GM21786 (cell line): ENCODE measurements around the gene LDLRAD4.

Source experiments
- ATAC-seq: cut with Tn5 transposase; IDR thresholded peaks from one replicate; pipeline ENCODE4 v1.9.1; 2021; ENCODE audit not compliant: unreplicated experiment

The LDLRAD4 gene

DNA sequence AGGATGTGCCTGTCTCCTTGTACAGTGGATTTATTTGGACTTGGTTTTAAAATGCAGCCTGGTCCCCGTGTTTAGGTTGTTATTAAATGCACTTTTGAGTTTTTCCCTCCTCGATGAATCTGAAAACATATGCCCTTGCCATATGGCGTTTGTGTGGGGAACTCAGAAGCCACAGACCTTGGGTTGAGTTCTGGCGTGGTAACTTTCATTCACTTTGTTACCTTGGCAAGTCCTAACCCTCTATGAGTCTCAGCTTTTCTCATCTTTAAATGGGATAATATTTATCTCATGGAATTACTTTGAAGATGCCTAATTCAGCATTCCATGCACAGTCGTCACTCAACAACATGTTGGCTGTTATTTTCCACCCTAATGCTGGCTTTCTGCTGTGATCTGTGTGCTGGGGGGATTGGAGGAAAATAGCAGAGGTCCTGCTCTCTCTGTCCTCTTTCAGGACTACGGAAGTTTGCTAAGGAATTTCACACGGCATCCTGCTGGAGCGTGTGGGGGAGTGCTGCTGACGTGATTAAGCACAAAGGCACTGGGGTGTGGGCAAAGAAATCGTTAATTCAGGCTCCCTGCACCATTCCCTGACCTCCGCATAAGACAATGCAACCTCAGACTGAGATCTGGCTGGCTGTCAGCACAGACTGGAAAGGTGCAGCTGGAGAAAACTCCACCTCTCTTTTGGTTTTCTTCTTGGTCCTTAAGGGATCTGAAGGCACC is 61.7 kb downstream of the LDLRAD4 start:
- ATAC-seq: no peak

DNA sequence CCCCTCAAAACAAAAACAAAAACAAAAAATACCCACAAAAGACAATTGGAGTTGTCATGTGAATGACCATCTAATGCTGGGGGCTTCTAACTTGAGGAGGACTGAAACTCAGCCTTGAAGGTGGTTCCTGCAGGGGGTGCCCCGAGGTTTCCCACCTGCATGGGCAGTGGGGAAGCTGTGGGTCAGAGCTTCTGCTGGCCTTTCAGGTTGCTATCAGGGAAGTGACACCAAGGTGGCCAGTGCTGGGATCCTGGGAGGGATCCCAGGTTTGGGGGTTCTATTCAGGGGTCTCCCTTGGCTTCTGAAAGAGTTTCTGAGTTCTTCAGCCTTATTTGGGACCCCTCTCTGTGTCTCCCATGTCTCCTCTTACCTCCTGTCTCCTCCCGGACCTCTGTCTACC is 62.8 kb downstream of the LDLRAD4 start:
- no peak for ATAC-seq

DNA sequence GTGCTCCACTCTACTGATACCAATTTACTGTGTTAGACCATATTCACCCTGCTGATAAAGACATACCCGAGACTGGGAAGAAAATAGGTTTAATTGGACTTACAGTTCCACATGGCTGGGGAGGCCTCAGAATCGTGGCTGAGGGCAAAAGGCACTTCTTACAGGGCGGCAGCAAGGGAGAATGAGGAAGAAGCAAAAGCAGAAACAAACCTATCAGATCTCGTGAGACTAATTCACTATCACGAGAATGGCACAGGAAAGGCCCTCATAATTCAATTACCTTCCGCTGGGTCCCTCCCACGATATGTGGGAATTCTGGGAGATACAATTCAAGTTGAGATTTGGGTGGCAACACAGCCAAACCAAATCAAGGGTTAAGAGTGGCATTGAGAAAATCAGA is 65.2 kb downstream of the LDLRAD4 start:
- ATAC-seq: no peak

DNA sequence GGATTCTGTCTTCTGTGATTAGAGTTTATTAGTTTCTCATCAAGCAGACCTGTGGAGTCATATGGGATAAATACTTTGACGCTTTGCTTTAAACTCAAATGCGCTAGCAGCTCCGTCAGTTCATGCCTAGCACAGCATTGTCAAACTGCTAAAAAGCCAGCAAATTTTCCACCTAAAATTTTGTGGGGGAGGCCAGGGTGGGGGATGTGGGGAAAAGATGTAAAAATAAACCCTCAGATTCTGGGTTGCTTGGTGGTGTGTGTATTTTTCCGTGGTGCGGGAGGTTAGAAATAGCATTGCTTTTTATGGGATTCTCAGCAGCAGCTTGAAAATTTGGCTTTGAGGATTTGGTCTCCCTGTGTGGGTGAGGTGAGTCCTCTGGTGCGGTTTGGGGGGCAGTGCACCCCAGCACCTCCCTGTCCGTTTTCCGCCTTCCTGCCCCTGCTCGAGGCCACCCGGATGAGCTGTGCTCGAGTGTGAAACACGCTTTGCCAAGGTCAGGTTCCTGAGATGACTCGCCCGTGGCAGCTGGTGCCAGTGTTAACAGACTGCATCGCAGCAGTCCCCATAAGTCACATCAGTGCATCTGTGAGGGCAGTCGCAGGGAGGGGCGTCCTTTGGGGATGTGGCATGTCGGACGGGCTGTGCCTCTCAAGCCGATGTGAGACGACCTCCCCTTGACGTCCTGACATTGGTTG is 65.9 kb downstream of the LDLRAD4 start:
- ATAC-seq: no peak

DNA sequence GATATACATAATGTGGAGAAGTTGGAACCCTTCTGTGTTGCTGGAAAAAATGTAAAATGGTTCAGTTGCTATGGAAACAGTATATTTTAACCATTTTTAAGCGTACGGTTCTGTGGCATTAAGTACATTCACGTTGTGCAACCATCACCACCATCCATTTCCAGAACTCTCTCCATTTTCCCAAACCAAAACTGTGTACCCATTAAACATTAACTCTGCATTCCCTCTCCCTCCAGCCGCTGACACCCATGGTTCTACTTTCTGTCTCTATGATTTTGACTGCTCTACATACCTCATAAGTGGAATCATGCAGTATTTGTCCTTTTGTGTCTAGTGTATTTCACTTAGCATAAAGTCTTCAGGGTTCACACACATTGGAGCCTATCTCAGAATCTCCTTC is 67.3 kb downstream of the LDLRAD4 start:
- no peak for ATAC-seq

DNA sequence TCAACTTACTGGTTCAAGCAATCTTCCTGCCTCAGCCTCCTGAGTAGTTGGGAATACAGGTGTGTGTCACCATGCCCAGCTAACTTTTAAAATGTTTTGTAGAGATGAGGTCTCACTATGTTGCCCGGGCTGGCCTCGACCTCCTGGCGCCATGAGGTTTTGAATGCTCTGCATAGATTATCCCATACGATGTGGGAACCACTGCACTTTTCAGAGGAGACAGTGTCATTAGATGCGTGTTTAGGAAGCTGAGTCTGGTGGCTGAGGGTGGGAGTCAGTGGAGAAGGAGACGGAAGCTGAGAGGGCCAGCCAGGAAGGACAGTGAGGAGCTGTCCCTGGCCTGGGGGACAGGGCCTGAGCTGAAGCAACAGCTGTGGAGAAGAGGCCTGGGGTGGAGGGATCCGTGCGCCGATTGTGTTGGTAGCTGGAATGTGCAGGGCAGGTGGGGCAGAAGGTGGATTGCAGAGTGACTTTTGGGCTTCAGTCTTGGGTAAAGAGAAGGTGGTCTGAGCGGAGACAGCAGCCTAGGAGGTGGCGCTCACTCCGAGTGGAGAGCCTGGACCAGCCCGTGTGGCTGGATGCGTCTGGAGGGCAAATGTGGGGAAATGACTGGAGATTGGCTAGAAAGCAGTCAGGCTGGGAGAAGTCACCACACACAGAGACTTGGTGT is 68.0 kb downstream of the LDLRAD4 start:
- ATAC-seq: no peak

DNA sequence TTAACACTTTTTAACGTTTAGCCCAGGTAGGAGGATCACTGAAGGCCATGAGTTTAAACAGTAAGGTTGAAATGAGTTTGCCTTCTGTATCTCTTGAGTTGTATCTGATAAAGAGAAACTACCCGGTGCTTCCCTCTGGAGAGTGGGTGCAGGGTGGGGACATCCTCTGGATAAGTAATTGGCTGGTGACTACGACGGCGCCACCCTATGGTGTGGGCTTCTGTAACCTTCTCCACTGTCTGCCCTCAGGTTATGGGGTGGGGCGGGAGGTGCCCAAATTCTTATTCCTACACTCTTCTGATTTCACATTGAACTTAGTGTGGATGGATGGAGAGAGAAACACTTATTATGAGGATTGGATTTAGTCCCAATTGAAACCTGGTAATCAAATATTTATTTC is 68.8 kb downstream of the LDLRAD4 start:
- no peak for ATAC-seq

DNA sequence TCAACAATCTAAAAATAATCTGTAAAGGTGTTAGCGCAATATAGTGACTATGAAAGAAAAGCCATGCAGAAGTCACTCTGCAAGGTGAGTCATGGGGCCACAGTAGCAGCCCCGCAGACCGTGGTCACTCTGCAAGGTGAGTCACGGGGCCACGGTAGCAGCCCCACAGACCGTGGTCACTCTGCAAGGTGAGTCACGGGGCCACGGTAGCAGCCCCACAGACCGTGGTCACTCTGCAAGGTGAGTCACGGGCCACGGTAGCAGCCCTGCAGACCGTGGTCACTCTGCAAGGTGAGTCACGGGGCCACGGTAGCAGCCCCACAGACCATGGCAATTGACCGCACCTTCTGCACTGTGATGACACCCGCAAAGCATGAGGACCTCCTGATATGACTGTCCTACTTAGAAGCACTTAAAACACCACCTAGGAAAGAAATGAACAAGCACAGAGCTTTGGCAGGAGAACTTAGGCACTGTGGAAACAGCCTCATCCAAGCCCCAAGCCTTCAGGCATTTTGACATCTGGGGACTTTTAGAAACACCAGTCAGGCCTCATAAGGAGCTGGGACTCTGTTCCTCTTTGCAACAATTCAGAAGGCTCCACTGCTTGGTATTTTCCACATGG is 70.1 kb downstream of the LDLRAD4 start:
- ATAC-seq: no peak

DNA sequence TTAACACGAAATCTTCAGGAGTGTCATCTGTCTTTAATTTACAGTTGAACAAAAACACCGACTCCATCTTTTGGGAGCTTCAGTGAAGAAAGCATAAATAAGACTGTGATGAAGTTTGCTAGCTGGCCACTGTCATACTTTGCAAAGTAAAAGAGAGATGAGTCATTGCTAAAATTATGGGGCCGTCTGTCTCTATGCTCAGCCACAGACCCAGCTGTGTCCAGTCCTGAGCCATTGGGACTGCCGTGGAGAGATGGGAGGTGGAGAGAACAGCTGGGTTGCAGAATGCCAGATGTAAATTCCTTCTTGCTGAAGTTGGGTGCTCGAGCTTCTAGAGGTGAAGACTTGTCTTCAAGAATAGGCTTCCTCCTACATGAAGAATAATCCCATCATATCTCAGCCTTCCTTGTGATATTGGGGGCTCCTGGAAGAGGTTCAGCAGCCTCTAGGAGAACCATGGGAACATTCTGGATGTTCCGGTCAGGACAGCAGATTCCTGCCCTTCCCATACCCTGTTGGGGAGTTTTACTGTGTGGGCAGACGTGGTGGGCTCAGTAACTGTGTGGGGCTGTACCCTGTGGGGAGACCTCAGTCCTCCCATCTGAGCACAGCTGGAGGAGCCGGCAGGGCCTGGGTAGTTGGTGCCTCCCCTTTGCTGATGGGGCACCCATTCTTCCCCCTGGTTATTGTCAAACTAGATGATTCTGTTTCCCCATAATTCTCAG is 71.1 kb downstream of the LDLRAD4 start:
- ATAC-seq: no peak

DNA sequence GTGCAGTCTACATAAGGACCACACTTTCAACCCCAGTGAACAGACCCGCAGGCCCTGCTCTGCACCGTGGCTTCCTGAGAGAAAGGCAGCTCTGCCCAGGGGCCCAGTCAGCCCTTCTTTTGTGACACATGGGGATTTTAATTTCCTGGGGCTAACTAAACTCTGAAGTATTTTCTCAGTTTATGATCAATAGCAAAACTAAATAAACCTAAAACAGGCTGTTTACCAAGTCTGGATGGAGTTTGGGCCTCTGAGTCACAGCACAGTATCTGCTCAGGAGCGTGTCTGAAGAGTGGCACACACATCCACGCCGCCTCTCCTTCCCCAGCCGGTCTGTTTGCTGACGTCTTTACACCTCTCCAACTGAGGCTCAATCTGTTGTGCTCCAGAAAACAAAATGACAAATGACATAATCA is 72.3 kb downstream of the LDLRAD4 start:
- ATAC-seq: no peak

DNA sequence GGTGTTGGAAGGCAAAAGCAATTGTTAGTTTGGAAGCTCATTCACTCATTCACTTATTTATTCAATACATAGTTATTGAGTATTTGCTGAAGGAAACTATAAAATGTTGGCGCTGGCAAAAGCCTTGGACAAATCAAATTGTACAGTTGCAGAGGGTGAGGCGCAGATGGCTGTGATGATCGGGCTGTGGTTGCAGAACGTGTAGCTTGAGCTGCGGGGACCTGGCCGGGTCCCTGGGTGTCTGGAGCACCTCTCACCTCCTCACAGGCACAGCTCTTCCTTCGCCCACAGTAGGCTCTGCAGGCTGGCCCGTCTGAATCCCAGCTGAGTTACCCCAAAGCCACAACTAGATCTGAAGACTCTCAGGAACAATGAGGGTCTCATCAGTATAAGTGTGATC is 72.7 kb downstream of the LDLRAD4 start:
- ATAC-seq: no peak

DNA sequence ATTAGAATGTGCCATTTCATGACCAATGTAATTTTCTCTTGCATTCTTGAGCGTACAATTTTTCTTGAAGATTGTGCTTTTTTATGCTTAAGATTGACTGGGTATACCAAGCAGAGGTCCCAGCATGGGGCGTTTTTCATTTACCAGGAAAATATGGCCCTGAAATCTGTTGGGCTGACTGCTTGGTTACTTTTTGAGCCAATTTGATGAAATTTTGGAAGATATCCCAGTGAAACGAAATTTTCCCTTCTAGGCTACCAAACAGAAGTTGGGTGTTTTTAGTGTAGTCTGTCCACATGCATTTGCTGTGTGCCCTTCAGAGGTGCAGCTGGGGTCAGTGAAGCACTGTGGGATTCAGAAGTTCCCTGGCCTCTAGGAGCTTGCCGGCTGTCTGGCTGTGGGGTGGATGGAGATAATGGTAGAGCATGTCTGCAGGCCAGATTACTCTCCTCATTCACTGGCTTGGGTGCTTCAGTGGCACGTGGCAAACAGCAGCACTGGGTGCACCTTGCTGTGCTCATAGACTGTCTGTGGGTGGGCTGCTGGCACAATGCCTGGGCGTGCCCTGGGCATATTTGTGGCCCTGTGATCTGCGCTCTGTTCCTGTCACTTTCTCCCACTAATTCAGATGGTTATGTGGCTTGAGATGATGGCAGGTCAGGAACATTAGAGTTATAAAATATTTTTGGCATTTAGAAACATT is 73.3 kb downstream of the LDLRAD4 start:
- ATAC-seq: no peak

DNA sequence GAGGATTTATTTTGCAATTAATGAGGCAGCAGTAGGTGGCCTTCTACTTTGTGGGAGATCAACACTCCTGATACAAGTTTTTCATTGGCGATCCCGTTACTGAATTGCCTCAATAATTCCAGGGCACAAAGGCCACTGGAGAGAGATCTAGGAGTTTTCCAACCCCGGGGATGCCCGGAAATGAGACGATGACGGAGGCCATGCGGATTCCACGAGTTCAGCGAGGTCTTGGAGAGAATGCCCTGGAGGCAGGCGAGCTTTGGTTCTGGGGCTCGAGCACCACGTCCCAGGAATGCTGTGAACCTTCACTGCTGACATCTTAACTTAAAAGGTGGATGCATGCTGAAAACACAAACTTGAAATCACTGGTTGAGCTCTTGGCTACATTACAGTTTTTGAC is 74.2 kb downstream of the LDLRAD4 start:
- no peak for ATAC-seq

DNA sequence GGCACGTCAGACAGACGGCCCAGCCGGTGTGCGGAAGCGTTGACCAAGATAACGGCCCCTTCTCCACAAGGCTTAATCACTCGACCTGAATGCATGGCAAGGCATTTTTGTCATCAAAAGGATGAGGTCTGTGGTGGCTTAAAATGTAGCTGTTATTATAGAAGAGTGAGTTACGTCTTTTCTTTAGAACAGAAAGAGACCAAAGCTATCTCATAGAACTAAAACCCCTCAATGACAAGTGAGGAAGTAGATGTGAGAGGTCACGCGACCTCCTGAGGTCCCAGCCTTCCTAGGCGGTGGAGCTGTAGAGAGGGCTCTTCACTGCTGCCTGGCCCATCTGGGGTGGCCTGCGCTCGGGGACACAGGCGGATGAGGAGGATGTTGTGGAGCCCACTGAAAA is 75.7 kb downstream of the LDLRAD4 start:
- ATAC-seq: no peak

DNA sequence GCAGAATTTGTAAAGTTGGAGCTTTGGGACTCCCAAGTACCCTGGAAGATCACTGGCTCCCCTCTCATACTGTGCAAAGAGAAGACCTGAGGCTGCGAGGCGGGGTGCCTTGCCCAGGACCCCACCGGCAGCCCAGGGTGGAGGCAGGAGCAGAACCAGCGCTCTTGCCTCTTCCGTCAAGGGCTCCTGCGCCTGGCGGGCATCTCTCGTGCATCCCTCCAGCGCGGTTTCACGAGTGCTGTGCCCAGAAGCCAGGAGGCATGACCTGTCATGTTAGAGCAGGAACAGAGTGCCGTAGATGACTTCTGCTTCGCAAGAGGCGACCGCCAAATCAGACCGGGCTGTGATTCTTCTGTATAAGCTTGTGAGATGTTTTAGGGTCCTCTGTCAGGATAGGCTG is 77.3 kb downstream of the LDLRAD4 start:
- ATAC-seq: no peak

DNA sequence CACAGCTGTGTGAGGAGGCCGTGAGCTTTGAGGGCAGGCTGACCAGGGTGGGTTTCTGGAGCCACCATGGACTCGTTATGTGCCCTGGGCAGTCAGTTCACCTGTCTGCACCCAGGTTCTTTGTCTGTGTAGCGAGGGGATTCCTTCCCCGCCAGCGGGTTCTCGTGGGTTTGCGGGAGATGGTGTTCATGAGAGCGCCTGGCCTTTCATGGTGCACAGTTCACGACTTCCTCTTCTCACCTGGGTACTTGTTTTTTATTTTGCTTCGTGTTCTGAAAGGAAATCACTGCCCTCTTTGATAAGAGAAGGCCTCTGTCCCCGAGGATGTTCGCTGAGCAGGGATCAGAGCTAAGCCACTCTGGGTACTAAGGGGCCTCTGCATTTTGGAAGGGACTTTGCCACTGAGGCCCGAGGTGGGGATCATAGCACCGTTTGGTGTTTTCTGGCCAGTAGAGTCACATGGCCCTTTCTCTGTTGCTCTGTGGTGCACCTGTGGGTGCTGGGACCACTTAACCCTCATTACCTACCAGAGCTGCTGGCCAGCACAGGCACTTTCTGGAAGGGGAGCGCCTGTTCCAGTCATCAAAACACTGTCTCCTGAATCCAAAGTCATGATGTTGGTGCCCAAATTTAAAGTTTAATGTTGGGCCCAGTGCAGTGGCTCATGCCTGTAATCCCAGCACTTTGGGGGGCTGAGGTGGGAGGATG is 78.5 kb downstream of the LDLRAD4 start:
- ATAC-seq: no peak

DNA sequence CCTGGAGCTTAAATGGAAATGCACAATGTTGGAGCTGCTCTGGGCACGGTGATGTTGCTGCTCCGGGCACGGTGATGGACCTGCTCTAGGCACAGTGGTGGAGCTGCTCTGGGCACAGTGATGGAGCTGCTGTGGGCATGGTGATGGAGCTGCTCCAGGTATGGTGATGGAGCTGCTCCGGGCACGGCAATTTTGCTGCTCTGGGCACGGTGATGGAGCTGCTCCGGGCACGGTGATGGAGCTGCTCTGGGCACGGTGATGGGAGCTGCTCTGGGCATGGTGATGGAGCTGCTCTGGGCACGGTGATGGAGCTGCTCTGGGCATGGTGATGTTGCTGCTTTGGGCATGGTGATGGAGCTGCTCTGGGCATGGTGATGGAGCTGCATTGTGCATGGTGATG is 79.7 kb downstream of the LDLRAD4 start:
- no peak for ATAC-seq

DNA sequence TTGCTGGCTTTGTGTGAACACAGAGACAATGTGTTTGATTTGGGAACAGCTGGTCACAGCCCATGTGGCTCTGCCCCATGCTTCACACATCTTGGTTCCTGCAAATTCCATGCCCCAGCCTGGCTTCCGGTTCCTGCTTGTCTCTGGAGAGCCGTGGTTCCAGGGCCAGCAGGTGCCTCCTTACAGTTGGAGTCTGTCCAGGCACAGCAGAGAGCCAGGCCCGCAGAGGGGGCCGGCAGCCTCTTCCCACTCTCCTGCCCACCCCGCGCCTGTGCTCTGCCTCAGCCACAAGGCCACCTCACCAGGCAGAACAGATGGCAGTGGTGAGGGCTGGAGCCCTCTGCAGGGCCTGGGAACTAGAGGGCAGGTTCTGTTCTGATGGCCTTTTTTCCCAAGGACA is 81.5 kb downstream of the LDLRAD4 start:
- ATAC-seq: no peak

DNA sequence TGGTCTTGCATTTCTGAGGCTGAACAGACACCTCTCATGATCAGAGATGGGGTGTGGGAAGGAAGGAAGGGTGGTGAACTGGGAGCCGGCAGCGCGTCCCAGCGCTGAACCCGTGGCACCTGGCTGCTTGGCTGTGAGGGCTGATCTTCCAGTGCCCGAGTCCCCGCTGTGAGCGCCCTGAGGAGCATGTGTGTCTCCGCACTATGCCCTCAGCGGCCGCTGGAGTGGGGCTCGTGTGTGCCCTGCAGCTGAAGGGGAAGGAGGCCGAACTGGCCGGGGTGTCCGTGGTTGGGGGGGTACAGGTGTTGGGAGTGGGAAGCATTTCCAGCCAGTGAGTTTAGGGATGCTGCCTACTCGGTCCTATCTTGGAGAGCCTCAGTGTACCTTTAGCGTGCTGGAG is 82.2 kb downstream of the LDLRAD4 start:
- ATAC-seq: no peak

DNA sequence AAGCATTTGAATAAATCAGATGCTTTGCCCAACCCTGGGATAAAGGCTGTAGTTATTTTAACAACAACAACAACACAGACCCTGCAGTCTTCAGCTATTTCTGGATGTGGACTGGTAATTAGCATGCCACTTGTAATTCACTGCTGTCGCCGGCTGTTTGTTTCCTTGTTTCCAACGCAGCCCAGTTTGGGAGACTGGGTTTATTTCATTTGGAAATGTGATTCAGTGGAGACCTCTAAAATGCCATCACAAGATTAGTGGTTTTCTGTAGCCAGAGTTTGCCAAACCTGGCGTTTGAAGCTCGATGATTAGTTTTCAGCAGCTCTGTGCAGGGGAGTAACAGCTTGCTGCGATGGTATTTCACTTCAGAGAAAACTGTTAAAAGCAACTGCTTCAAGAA is 83.5 kb downstream of the LDLRAD4 start:
- no peak for ATAC-seq
